Measurements from ENCODE around the gene PPP1R9A. TPM values are rescaled to one million over a fixed set of nuclear protein-coding genes. Genes with fewer than 3 reads are reported as not detected.
A peak's percentile ranks its signal among the peaks of the same experiment; 100 is the strongest.

Gene PPP1R9A
- total RNA-seq, 1 donor from 2014 or later: 0.79 TPM

- Histone ChIP-seq H3K4me3 (ENCODE audit: low read depth, low read length) (no peak overlapping the region), H3K36me3 (ENCODE audit: control insufficient read depth, insufficient read depth, low read length) (no peaks in the 10 kb centered on the region), H3K27me3 (ENCODE audit: control insufficient read depth, insufficient read depth, low read length) (no peaks in the 10 kb centered on the region)
- FAIRE-seq: peak; percentile 64
- no peak for TF ChIP-seq CTCF (IDR thresholded peaks at IDR 0.05; ENCODE audit: insufficient read depth, low read length, severe bottlenecking)
- peak; percentile 97 for DNase-seq (ENCODE audit: low read depth)
Observed at GRCh38 chr7:95104739-95105138, 197.3 kb downstream of the PPP1R9A start.

- no peaks in the 10 kb centered on the region for H3K36me3 ChIP-seq (ENCODE audit: control insufficient read depth, insufficient read depth, low read length)
- DNase-seq (ENCODE audit: low read depth) (no peak), FAIRE-seq (no peak)
- no peak overlapping the region for H3K4me3 ChIP-seq (ENCODE audit: low read depth, low read length)
- TF ChIP-seq CTCF (IDR thresholded peaks at IDR 0.05; ENCODE audit: insufficient read depth, low read length, severe bottlenecking): no peak
- H3K27me3 ChIP-seq (ENCODE audit: control insufficient read depth, insufficient read depth, low read length): no peaks in the 10 kb centered on the region
Observed at GRCh38 chr7:95105627-95106026, 198.2 kb downstream of the PPP1R9A start.

GRCh38 chr7:95106401-95106800 lies 199.0 kb downstream of the PPP1R9A start:
- DNase-seq (ENCODE audit: low read depth) (no peak), FAIRE-seq (no peak)
- no peak for TF ChIP-seq CTCF (IDR thresholded peaks at IDR 0.05; ENCODE audit: insufficient read depth, low read length, severe bottlenecking)
- Histone ChIP-seq H3K27me3 (ENCODE audit: control insufficient read depth, insufficient read depth, low read length) (no peaks in the 10 kb centered on the region), H3K4me3 (ENCODE audit: low read depth, low read length) (no peak overlapping the region), H3K36me3 (ENCODE audit: control insufficient read depth, insufficient read depth, low read length) (no peaks in the 10 kb centered on the region)

GRCh38 chr7:95110707-95111106 lies 203.3 kb downstream of the PPP1R9A start:
- Histone ChIP-seq H3K4me3 (ENCODE audit: low read depth, low read length) (no peak overlapping the region), H3K27me3 (ENCODE audit: control insufficient read depth, insufficient read depth, low read length) (no peaks in the 10 kb centered on the region), H3K36me3 (ENCODE audit: control insufficient read depth, insufficient read depth, low read length) (no peaks in the 10 kb centered on the region)
- no peak for DNase-seq (ENCODE audit: low read depth)
- no peak for FAIRE-seq
- no peak for TF ChIP-seq CTCF (IDR thresholded peaks at IDR 0.05; ENCODE audit: insufficient read depth, low read length, severe bottlenecking)

- H3K27me3 ChIP-seq (ENCODE audit: control insufficient read depth, insufficient read depth, low read length): no peaks in the 10 kb centered on the region
- no peak for TF ChIP-seq CTCF (IDR thresholded peaks at IDR 0.05; ENCODE audit: insufficient read depth, low read length, severe bottlenecking)
- H3K36me3 ChIP-seq (ENCODE audit: control insufficient read depth, insufficient read depth, low read length): no peaks in the 10 kb centered on the region
- DNase-seq (ENCODE audit: low read depth) (no peak), FAIRE-seq (no peak)
- no peak overlapping the region for H3K4me3 ChIP-seq (ENCODE audit: low read depth, low read length)
Observed at GRCh38 chr7:95113590-95113989, 206.2 kb downstream of the PPP1R9A start.

GRCh38 chr7:95126053-95126709 lies 218.8 kb downstream of the PPP1R9A start:
- H3K36me3 ChIP-seq (ENCODE audit: control insufficient read depth, insufficient read depth, low read length): no peaks in the 10 kb centered on the region
- H3K27me3 ChIP-seq (ENCODE audit: control insufficient read depth, insufficient read depth, low read length): no peaks in the 10 kb centered on the region
- no peak for FAIRE-seq
- H3K4me3 ChIP-seq (ENCODE audit: low read depth, low read length): no peak overlapping the region
- no peak for TF ChIP-seq CTCF (IDR thresholded peaks at IDR 0.05; ENCODE audit: insufficient read depth, low read length, severe bottlenecking)
- DNase-seq (ENCODE audit: low read depth): no peak

Measured in bronchial epithelial cell (primary cell).